KG1 (cell line): Measurements from ENCODE around the gene CX3CL1.
"Not testable (repeated sequence)": the region's sequence is repeated elsewhere in the genome, so short reads cannot be mapped to it uniquely, and the experiment has no call there.

Source experiments
- DNase-seq: peaks from one replicate; lab custom pipeline; 2025; lab: John Stamatoyannopoulos, UW

CX3CL1 gene

GRCh38 chr16:57357330-57358085 is 14.8 kb upstream of the CX3CL1 start:
- no peak for DNase-seq

GRCh38 chr16:57358086-57358420 is 14.2 kb upstream of the CX3CL1 start:
- DNase-seq: no peak

- DNase-seq: no peak
Observed at GRCh38 chr16:57358527-57359095, 13.7 kb upstream of the CX3CL1 start, which contains the start of gene CCL22. Gene CCL22, plus strand, starts transcription at chr16:57358783. Its CDS starts 34 bp downstream, at chr16:57358817.

- no peak for DNase-seq
Observed at GRCh38 chr16:57360321-57360935, 11.9 kb upstream of the CX3CL1 start.

GRCh38 chr16:57361404-57361803 is 10.9 kb upstream of the CX3CL1 start:
- DNase-seq: no peak

- no peak for DNase-seq
Observed at GRCh38 chr16:57364143-57364542, 8.1 kb upstream of the CX3CL1 start.

GRCh38 chr16:57366544-57367040 is 5.7 kb upstream of the CX3CL1 start:
- no peak for DNase-seq

GRCh38 chr16:57367116-57367752 is 5.1 kb upstream of the CX3CL1 start:
- DNase-seq: no peak

GRCh38 chr16:57371494-57372371 is 557 bp upstream of the CX3CL1 start:
- DNase-seq: no peak

GRCh38 chr16:57373117-57373947 is 1.0 kb downstream of the CX3CL1 start:
- DNase-seq: no peak

GRCh38 chr16:57374067-57374534 is 1.8 kb downstream of the CX3CL1 start:
- DNase-seq: no peak

- not testable (repeated sequence) for DNase-seq
Observed at GRCh38 chr16:57374925-57375465, 2.7 kb downstream of the CX3CL1 start.

GRCh38 chr16:57376313-57376818 is 4.1 kb downstream of the CX3CL1 start:
- no peak for DNase-seq

- DNase-seq: no peak
Observed at GRCh38 chr16:57377080-57377841, 5.0 kb downstream of the CX3CL1 start.

- DNase-seq: no peak
Observed at GRCh38 chr16:57379579-57379978, 7.3 kb downstream of the CX3CL1 start.

GRCh38 chr16:57380671-57381462 is 8.6 kb downstream of the CX3CL1 start:
- DNase-seq: peak; percentile 30

GRCh38 chr16:57381791-57382534 is 9.7 kb downstream of the CX3CL1 start:
- DNase-seq: no peak
